Right hindlimb (tissue), 1 donor: ENCODE data around the gene CASP4.
"Not testable (repeated sequence)": the region's sequence is repeated elsewhere in the genome, so short reads cannot be mapped to it uniquely, and the experiment has no call there.

Experiments used
- DNase-seq: peaks from one replicate; pipeline ENCODE4 v3.0.0-alpha.2; 2018

The CASP4 gene

DNA sequence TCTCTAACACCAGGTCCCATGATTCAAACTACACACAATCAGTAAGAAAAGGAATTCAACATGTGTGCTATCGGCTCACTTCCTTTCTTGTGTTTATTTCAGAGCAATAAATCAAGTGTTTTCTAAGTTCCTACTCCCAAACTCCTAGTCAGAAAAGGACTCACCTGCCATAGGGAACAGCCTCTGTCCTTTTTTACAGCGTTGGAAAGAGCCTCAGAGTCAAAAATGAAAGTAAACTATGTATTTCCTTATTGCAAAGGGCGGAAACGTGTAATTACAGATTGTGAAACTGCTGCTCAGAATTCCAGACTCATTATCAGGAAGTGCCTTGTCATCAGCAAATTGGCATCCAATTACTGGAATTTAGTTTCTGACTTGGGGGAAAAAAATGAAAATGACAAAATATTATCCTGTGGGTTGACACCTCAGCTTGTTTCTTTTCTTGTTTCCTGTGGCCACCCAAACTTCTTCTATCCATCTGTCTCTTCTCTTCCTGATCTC lies at the start of gene CASP4:
CASP4 (minus strand) TSS at position 220 of the 501 bp plus-strand sequence; CDS start at position 171, 49 bp downstream.
- peak; percentile 30 for DNase-seq

DNA sequence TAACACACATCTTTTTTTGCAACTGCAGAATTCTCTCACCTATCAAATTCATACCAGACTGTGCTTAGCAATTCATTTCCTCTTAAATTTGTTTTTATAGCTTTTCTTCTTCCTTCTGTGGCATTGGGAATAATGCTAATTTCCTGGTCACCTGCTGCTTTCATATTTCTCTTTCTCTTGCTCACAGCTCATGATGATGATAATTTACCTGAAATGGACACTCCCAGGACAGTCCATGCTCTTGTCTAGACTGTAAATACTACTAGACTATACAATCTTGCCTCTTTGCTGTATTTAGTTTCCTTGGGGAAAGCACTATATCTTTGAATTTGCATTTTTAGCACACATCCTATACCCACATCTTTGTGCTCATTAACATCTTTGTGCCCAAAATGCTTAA lies 39.1 kb upstream of the CASP4 start:
- DNase-seq: no peak

DNA sequence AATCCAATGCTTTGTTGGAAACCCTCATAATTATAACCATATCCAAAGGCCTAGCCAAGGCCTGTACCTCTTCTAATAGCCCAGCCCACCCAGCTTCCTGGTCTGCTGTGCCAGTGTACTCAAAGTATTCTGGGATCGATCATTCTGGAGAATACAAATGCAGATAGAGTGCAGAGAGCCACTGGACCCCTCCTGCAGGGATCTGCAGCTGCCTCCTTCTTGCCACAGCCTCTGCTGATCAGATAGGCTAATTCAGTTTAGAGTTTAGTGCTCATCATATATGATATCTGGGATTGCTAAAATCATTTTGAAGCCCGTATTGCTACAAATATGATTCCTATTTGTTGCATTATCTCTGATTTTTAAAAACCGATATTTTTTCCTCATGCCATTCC lies 37.1 kb upstream of the CASP4 start:
- no peak for DNase-seq

DNA sequence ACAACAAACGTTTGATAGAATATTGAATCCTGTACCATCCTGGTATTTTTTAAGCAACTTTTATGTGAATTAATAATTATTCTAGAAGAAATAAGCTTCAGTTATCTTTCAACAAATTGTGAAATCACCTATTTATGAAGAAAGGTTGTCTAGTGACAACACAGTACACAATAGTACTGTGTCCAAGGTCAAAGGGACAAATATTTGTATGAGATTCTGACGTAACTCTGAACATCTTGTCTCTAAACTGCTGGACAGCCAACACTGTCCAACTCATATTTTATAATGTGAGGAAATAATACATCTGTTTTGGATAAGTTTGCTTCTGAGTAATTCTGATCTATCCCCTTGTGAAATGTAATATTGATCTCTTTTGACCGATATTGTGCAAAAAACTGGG lies 35.6 kb upstream of the CASP4 start:
- DNase-seq: no peak

DNA sequence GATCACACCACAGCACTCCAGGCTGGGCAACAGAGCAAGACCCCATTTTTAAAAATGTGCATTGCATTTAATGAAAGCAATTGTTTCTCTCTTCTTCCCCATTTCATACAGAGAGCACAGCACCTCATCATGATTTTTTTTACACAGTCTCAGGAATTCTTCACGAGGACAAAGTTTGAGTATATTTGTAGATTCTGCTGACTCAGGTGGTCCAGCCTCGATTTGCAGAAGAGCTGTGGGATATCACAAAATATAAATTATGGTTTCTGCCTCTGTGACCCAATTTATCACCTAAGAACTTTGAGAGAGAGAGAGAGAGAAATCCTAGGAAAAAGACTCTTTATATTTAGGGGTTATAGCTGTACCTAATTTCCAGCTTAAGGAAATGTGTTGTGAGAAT lies 34.8 kb upstream of the CASP4 start:
- no peak for DNase-seq

DNA sequence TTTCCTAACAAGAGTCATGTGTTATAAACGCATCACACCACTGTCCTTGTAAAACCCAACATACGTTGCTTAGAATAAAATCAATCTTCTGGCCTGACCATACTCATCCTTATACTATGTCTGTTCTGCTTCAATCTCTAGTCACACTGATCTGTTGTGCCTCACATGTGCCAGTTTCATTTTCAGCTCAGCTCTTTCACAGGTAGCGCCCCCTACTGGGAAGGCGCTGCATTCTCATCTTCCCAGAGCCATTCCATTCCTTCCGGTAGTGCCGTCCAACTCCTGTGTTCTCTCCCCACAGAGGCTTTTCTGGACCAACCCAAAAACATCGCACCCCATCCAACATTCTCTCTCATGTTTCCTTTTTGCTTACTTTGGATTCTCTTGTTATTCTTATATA lies 32.4 kb upstream of the CASP4 start:
- no peak for DNase-seq

DNA sequence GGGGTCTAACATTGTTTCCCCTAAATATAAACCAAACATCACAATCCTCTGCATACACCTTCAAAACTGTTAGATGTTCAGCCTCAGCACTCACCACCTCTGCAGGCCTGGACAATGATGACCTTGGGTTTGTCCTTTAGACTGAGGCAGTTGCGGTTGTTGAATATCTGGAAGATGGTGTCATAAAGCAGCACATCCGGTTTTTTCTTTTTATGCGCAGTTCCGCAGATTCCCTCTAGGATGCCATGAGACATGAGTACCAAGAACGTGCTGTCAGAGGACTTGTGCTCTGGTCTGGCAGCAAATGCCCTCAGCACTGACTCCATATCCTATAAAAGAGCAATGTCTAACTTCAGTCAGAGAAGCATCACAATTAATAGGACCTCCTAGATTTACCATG lies 31.8 kb upstream of the CASP4 start:
- DNase-seq: no peak

DNA sequence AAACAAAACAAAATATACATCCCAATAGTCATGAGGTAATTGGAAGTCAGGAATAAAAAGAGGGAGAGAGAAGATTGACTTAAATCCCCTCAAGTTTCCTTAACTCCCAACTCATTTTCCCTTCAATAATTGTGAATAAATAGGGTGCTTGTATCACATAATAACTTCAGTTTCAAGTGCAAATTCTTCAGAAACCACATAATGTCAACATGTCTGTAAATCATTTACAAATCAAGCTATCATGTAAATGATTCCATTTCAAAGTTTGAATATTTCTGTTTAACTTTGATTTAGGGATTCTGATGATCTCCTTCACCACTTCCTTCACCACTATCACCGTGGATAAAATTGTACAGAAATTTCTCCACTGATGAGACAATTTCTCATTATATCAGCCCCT lies 31.3 kb upstream of the CASP4 start:
- no peak for DNase-seq

DNA sequence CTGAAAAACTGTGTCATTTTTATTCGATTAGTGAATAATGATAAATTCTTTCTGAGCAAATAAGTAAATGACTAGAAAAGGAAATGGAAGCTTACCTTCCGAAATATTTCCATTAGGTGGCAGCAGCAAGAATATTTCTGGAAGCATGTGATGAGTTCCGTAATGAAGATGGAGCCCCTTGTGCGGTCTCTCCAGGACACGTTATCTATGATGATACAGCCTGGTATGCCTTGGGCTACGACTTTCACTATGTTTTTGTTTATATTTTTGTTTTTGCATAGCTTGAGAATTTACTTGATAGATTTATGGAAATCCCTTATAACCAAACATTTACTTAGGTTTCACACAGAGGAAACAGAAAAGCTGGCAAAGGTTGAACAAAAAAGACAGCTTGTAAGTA lies 28.9 kb upstream of the CASP4 start:
- DNase-seq: no peak

DNA sequence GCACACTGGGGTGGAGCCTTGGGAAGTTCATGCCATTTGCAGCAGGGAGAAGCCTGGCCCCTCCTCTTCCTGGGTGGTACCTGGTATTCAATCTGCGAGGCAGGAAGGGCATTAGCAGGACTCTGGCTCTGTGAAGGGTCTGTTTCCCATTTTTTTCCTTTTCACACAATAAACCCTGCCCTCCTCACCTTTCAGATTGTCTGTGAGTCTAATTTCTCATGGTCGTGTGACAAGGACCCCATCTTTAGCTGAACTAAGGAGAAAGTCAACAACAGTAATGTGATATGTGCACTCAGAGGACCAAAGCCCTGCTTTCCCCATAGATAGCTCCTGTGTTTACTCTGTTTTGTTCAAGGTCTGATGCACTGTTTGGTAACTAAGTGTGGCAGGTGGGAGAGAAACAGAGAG lies 26.6 kb upstream of the CASP4 start:
- DNase-seq: no peak

DNA sequence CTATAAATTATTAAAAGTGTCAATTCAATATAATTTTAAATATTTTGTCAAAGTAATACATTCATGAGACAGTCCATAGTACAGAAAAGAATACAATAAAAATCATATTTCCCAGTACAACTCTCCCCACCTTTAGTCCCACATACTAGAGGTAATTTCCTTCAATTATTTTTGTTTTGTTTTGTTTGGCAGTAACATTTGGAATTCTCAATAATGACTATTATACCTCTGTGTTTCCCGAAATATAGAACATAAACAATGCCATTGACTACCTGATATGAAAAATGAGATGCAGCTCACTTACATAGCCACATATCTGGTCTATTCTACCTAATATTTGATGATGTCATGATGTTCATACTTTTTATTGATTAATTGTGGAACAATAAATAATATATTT lies 24.4 kb upstream of the CASP4 start:
- no peak for DNase-seq

DNA sequence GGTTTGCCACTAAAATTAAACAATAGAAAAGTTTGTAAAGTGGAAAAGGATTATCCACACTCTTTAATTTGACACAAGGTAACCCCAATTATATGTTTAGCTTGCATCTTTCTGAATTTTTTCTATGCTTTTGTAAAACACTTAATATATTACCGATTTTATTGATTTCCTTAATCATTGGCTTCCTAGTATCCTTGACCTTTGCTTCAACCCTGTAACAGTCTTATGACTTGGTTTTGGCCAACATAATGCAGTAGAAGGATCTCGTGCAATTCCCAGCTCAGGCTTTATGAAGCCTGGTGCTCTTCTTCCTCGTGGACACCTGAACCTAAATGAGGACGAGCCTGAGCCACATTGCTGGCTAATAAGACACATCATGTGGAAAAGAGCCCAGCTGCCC lies 23.6 kb upstream of the CASP4 start:
- DNase-seq: no peak

DNA sequence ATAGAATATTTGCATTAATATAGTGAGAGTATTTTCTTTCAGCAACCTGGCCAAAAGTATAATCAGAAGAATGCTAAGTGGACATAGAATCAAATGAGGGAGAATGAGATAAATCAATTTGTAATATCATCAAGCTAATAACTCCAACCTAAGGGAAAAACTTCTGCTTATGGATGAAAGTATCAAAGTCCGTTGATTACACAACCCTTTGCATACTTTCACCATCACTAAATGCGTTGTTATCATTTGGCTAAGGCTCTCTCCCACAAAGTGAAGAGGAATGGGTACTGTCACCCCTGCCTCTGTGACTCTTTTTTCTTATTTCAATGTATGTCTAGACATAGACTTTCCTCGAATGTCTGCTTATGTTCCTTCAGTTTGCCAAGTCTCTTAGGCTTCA lies 16.4 kb upstream of the CASP4 start:
- no peak for DNase-seq

DNA sequence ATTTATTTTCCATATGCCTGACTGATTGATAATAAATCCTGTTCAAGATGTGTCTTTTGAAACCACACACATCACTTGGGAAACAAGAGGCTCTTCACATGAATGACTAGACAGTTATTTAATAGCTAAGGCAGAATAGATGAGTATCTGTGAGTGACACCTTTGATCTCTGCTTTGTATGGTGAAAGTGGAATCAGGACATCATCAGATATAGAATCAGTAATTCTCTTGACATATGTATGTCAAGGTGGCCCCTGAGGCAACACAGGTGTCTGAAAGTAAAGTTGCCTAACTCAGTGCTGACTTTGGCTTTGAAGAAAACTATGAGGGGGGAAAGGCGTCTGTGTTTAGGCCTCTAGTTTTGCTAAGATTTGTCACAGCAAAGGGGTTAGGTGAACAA lies 11.5 kb upstream of the CASP4 start:
- DNase-seq: no peak

DNA sequence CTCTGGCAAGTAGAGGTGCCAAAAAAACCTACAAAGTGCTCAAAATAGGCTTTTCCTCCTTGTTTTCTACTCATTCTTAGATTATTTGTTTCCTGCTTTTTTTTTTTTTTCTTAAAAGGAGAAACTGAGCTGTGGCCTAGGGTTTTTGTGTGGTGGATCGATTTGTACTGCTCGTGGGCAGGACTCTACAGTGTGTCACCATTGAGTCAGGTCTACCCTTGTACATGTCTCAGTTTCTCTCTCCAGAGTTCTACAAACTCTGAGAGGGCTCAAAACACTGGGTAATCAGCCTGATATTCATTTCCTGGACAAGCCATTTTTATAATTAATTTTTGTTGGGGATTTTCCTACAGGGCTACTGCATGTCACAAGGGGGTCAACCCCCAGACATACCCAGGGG lies 5.2 kb upstream of the CASP4 start:
- DNase-seq: no peak

DNA sequence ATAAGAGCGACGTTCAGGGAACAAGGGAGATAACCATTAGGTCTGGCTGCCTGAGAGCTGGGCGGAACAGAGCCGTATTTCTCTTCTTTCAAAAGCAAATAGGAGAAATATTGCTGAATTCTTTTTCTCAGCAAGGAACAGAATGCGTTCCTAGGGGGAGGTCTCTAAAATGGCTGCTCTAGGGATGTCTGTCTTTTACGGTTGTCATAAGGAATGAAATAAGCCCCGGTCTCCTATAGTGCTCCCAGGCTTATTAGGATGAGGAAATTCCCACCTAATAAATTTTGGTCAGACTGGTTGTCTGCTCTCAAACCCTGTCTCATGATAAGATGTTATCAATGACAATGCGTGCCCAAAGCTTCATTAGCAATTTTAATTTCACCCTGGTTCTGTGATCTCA lies 4.5 kb upstream of the CASP4 start:
- DNase-seq: not testable (repeated sequence)

DNA sequence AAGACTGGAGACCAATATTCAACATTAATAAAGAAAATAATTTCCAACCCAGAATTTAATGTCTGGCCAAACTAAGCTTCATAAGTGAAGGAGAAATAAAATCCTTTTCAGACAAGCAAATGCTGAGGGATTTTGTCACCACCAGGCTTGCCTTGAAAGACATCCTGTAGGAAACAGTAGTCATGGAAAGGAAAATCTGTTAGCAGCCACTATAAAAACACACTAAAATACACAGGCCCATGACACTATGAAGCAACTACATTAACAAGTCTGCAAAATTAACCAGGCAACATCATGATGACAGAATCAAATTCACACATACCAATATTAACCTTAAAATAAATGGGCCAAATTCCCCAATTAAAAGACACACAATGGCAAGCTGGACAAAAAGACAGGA lies 2.4 kb upstream of the CASP4 start:
- DNase-seq: no peak

DNA sequence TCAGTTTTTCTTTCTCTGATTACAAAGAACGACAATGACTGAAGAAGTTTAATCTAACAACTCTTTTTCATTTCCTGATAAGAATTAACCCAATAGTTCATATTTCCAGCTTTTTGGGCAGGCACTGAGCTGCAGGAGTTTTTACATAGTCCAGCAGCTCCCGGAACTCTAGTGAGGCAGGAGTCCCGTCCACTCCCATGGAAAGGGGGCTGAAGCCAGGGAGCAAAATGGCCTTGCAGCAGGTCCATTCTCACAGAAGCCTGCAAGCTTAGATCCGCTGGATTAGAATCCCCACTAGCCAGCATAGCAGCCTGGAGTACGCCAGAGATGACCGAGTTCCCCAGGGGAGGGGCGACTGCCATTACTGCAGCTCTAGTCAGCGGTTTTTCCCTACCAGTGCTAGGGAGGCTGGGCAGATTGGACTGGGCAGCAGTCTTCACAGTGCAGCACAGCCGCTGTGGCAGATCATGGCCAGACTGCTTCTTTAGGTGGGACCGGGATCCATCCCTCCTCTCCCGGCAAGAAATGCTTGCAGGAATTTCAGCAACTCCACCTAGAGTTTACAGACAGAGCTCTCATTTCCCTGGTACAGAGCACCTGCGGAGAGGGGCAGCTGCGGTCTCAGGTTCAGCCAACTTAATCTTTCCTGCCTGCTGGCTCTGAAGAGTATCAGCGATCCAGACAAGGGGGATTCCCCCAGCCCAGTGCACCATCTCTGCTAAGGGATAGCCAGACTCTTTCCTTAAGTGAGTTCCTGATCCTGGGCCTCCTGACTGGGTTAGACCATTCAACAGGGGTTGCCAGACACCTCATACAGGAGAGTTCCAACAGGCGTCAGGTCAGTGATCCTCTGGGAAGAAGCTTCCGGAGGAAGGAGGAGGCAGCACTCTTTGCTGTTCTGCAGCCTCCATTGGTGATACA lies 742 bp upstream of the CASP4 start:
- DNase-seq: peak; percentile 63

DNA sequence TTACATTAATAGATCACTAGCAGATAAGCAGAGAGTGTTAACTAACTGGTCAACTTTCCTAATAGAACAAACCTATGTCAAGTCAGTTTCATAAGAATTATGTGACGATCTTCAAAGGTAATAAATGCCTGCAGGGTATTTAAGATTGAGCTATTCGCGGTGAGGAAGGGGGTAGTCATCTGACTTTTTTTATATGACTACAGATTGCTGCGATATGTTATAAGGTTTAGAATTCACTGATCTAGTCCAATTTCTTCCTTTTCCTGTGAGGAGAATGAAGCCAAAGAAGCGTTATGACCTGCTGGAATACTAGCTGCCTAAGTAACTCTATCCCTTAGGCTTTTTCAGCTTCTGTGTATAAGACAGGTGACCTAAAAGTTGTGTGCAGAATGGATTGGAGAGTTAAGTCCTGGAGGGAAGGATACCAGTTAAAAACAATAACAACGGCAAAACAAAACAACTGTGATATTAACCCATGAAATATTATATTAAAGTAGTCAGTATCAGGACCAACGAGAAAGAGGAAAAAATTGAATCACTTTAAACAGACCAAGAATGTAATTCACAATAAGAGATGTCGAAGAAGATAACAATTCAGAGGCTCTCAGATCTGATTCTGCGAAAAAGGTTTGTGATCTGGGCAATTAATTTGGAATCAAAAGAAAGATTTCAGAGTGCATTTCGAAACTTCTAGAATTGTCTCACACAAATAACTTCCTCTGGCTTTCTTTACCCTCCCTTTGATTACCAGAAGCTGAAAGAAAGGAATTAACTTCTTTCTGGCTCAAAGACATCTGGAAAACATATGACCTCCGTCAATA lies 630 bp downstream of the CASP4 start:
- no peak for DNase-seq

DNA sequence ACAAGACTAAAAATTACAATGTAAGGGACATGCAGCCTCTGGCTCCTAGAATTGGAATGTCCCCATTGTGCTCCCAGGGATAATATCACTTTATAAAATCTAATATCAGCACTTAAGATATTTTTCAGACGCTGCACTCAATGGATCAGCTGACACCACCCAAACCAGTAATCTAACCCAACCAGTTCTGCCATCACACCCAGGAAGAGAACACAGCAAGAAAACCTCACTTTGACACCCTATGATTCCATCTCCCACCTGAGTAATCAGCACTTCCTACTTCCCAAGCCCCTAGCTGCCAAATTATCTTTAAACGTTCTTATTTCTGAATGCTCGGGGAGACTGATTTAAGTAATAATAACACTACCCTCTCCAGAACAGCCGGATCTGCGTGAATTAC lies 2.6 kb downstream of the CASP4 start:
- no peak for DNase-seq

DNA sequence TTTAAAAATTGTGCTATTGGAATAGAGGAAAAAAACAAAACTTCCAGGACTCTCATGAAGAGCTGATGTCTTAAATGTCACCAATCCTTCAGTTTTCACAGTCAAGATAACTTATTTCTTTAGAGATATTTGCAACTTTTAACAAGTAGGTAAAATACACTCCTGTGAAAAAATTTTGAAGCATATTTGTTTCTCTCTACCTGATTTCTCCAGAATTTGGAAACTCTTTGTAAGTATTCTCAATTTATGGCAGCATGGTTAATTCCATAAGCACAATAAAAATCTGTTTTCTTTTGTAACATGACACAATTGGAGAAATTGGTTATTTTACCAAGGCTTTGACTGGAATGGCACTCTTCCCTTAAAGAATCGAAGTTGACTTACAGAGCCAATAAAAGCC lies 4.1 kb downstream of the CASP4 start:
- no peak for DNase-seq

DNA sequence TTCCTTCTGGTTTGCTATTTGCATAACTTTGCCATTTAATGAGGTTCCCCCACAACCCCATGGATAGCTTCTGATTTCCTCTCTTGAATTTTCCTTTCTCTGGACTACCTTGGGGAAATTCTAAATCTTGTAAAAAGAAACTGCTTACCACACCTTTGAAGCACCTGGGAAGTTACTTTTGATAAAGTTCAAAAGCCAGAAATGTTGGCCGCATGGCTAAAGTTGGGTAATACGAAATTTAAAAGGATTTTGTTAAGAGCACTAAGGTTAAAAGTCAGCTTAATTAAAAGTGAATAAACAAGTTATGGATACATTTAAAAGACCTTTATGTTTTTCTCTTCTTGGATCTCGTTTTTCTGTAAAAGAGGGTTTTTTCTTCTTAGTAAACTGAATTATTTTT lies 5.5 kb downstream of the CASP4 start:
- DNase-seq: no peak

DNA sequence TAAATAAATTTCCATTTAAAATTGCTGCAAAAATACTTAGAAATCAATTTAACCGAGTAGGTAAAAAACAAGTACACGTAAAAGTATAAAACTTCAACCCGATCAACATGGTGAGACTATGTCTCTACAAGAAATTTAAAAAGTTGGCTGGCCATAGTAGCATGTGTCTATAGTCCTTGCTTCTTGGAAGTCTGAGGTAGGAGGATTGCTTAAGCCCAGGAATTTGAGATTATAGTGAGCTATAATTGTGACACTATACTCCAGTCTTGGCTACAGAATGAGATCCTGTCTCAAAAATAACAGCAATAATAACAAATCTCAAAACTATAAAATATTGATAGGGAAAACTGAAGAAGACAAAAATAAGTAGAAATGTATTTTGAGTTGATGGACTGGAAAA lies 11.1 kb downstream of the CASP4 start:
- no peak for DNase-seq

DNA sequence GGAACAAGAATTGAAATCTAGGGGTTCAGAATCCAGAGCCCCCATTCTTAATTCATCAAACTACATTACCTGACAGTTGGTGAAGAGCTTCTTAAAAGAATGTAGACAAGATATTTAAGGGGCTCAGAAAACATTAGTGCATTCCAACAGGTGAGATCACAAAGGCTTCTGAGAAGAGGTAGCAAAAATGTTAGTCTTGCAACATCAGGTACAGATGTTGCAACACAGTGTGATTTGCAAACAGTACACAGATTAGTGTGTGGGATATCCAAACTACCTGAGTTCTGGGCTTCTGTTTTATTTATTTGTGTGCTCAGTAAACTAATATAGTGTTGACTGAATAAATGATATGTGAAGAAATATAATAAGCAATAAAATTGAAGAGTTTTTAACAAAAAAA lies 11.8 kb downstream of the CASP4 start:
- no peak for DNase-seq
